Ovary (tissue), 9 donors: ENCODE results near the gene RNF208. TPM values are rescaled to one million over a fixed set of nuclear protein-coding genes. Genes with fewer than 3 reads are reported as not detected.

Experiments used
- DNase-seq, 5 donors: peaks; one replicate each; pipeline ENCODE4 v3.0.0-alpha.2; 2019 to 2020
- H3K27ac ChIP-seq, 2 donors: fragments of 200-600 bp; one replicate each; pipeline versions ENCODE4 v1.5.1 to v1.8.0; 2019 to 2022
- H3K27me3 ChIP-seq: fragments of 200-600 bp; one replicate; pipeline ENCODE4 v1.8.0; 2022
- H3K36me3 ChIP-seq: fragments of 200-600 bp; sonication (generic); one replicate; pipeline ENCODE4 v1.5.1; 2019
- H3K4me1 ChIP-seq: one replicate; pipeline ENCODE4 v1.8.1; 2013; ENCODE audit warnings: mild to moderate bottlenecking, moderate library complexity; ENCODE audit not compliant: insufficient read depth
- H3K4me3 ChIP-seq: fragments of 200-600 bp; sonication (generic); one replicate; pipeline ENCODE4 v1.5.1; 2017
- H3K9me3 ChIP-seq, 2 donors: fragments of 200-600 bp in 1 of 2; sonication (generic) in 1 of 2; one replicate each; pipeline versions ENCODE4 v1.5.1 to v1.8.1; 2013 to 2019; ENCODE audit warnings: mild to moderate bottlenecking in 1 of 2, moderate library complexity in 1 of 2
- EP300 ChIP-seq: sonication (generic); formaldehyde crosslinking; IDR thresholded peaks from one replicate; pipeline ENCODE4 v1.6.1; 2017; ENCODE audit warnings: antibody characterized with exemption
- POLR2A ChIP-seq: fragments of 450-650 bp; IDR thresholded peaks from one replicate; pipeline ENCODE4 v1.6.1; 2017; ENCODE audit warnings: antibody characterized with exemption, mild to moderate bottlenecking, moderate library complexity
- WGBS, 3 donors: extraction: QIAGEN DNeasy Blood & Tissue Kit in 1 of 3; methylation state at CpG; one replicate each; pipeline versions ENCODE4 v1.1.5 to v1.1.7; 2013 to 2017; 5-methylcytosine and 5-hydroxymethylcytosine counted together
- intact Hi-C, 4 donors: fragments of 100-400 bp; cut with DNase I; formaldehyde crosslinking; loops; one replicate each; pipeline versions ENCODE4 v1.11.0 to v1.15.1; 2022 to 2023
- polyA plus RNA-seq, 2 donors: library from polyadenylated mRNA; stranded (reverse); fragments of 200-250 nt in 1 of 2; fragments of 350-450 nt in 1 of 2; fragmentation: Illumina TruSeq in 1 of 2; extraction: RNeasy Lipid Tissue Mini Kit (QIAGEN cat#74804) in 1 of 2; gene quantifications; one replicate each; pipeline ENCODE4 v1.2.3, GENCODE V29; 2013 to 2014
- total RNA-seq, 7 donors: library from RNA; depleted of rRNA in 2 of 7; stranded (reverse); fragments of >200 nt in 2 of 7; fragmentation: NEBNext Ultra II Directional in 3 of 7; extraction: Animal tissue kit (Norgen Biotek cat#: 25700) in 3 of 7; gene quantifications; one replicate each; pipeline versions ENCODE4 v1.1.0 to v1.2.4, GENCODE V29; 2016 to 2023
- TF ChIP-seq, protein P1 (sequence below), 3 donors: fragments of 450-650 bp in 2 of 3; fragments of 200-600 bp in 1 of 3; IDR thresholded peaks; one replicate each; pipeline versions ENCODE4 v1.5.1 to v1.8.0; 2016 to 2022; ENCODE audit warnings: antibody characterized with exemption in 3 of 3, mild to moderate bottlenecking in 1 of 3
- donor health status: DM: no; HTN: no; CAD: no; lungs with moderate emphysema.
- donor health status: DM: no; HTN: no; CAD: no.
- donor health status: Bipolar disorder and iron deficiency.
- donor health status: DM: yes; HTN: yes; CAD: no.
- donor health status: DM: no; HTN: no; CAD: no.
- donor health status: DM: yes; HTN: yes; CAD: no.

RNF208 gene
- total and polyA plus RNA-seq, 9 donors: 0.92 to 6.5 (median 3.1) TPM; not detected in 2

DNA sequence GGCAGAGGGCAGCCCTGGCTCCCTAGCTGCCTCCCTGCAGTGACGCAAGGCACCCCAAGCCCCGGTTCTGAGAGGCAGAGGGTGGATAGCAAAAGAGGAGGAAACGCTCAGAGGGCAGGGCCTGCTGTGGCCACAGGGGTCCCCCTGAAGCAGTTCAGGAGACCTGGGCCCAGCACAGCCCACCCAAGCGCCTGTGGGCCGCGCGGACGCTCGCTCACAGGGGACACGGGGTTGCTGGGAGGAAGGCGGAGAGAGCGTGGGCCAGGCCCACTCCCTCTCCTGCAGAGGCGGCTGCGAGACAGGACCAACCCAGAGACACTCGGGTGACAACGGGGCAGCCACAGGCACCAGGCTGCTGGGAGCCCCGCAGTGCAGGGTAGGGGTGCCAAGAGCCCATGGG is 42.3 kb downstream of the RNF208 start:
- Histone ChIP-seq H3K4me3 (no peak overlapping the region), H3K27ac (no peak overlapping the region), H3K36me3 (no peaks in the 10 kb centered on the region), H3K27me3 (no peaks in the 10 kb centered on the region), H3K4me1 (no peaks in the 10 kb centered on the region), H3K9me3 (no peaks in the 10 kb centered on the region)
- DNase-seq: no peak
- intact Hi-C loops: no loop called here
- 86 to 96% (median 94%) methylated on average over 17 of the region's 17 CpGs for WGBS, 3 donors
- TF ChIP-seq, protein P1, sequence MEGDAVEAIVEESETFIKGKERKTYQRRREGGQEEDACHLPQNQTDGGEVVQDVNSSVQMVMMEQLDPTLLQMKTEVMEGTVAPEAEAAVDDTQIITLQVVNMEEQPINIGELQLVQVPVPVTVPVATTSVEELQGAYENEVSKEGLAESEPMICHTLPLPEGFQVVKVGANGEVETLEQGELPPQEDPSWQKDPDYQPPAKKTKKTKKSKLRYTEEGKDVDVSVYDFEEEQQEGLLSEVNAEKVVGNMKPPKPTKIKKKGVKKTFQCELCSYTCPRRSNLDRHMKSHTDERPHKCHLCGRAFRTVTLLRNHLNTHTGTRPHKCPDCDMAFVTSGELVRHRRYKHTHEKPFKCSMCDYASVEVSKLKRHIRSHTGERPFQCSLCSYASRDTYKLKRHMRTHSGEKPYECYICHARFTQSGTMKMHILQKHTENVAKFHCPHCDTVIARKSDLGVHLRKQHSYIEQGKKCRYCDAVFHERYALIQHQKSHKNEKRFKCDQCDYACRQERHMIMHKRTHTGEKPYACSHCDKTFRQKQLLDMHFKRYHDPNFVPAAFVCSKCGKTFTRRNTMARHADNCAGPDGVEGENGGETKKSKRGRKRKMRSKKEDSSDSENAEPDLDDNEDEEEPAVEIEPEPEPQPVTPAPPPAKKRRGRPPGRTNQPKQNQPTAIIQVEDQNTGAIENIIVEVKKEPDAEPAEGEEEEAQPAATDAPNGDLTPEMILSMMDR (IDR thresholded peaks at IDR 0.05): no peak

DNA sequence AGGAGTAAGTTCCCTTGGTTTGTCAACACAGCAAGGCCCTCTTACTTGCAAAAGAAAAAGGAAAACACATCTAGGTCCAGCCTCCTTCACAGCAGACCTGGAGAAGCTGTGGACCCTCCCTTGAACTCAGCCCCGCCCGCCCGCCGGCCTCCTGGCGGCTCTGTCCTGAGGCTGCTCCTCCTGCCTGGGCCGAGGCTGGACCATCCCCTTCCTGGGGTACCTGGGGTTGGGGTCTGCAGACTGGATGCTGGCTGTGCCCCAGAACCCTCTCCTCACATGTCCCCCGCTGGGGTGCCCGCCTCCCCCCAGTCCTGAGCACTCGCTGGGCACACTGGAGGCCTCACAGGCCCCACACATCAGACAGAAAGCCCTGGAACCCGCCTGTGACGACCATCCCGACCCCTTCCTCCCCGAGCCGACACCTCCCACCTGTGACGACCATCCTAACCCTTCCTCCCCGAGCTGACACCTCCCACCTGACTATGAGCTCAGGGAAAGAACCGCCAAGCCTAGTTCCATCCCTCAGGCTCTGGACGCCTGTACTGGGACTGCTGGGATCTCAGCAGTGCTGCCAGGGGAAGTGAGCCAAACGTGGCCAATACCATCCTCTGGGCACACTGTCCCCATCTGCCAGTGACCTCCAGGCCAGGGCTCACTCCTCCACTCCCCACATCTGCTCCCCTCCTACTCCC is 43.0 kb downstream of the RNF208 start:
- H3K4me1 ChIP-seq: no peaks in the 10 kb centered on the region
- 83 to 86% (median 85%) methylated on average over 18 to 19 of the region's 19 CpGs for whole genome bisulfite sequencing, 3 donors
- no peaks in the 10 kb centered on the region for H3K36me3 ChIP-seq
- intact Hi-C loops: no loop called here
- no peak overlapping the region for H3K27ac ChIP-seq
- TF ChIP-seq EP300 (no peak), POLR2A (no peak)
- TF ChIP-seq, protein P1 (IDR thresholded peaks at IDR 0.05): no peak
- H3K4me3 ChIP-seq: no peak overlapping the region
- no peaks in the 10 kb centered on the region for H3K9me3 ChIP-seq
- H3K27me3 ChIP-seq: no peaks in the 10 kb centered on the region
- DNase-seq: no peak

DNA sequence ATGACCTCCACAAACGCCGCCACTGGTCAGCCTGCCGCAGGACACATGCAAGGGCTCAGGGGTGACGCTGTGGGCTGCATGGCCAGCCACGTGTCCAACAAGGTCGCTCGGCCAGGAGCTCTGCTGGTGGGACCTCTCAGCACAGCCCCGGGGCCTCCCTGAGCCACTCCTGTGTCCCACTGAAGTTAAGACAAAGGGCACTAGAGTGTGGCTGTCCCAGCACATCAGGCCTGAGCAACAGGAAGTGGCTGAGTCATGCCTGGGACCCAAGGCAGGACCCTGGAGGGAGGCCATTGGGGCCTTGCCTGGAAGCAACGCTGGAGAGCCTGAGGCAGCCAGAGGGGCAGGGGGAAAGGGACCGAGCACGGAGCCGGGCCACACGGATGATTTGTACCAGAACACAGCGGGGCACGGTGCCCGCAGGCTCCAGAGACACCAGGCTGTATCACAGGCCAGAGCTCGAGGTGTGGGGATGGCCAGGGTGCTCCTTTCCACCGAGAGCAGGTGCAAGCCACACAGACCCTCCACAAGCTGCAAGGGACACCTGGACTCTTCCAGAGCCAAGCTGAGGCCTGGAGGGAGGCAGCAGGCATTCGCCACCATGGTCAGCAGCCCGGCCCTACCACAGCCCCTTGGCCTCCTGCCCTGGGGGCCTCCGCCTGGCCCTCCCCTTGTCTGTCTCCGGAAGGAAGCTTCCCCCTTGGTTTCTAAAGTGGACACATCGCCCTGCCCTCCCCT is 43.7 kb downstream of the RNF208 start:
- intact Hi-C loops: no loop called here
- no peak for DNase-seq
- Histone ChIP-seq H3K27ac (no peak overlapping the region), H3K9me3 (no peaks in the 10 kb centered on the region), H3K4me1 (no peaks in the 10 kb centered on the region), H3K27me3 (no peaks in the 10 kb centered on the region), H3K36me3 (no peaks in the 10 kb centered on the region), H3K4me3 (no peak overlapping the region)
- 84 to 87% (median 84%) methylated on average over 22 to 23 of the region's 23 CpGs for WGBS, 3 donors
- TF ChIP-seq POLR2A (no peak), EP300 (no peak)
- TF ChIP-seq, protein P1 (IDR thresholded peaks at IDR 0.05): no peak

DNA sequence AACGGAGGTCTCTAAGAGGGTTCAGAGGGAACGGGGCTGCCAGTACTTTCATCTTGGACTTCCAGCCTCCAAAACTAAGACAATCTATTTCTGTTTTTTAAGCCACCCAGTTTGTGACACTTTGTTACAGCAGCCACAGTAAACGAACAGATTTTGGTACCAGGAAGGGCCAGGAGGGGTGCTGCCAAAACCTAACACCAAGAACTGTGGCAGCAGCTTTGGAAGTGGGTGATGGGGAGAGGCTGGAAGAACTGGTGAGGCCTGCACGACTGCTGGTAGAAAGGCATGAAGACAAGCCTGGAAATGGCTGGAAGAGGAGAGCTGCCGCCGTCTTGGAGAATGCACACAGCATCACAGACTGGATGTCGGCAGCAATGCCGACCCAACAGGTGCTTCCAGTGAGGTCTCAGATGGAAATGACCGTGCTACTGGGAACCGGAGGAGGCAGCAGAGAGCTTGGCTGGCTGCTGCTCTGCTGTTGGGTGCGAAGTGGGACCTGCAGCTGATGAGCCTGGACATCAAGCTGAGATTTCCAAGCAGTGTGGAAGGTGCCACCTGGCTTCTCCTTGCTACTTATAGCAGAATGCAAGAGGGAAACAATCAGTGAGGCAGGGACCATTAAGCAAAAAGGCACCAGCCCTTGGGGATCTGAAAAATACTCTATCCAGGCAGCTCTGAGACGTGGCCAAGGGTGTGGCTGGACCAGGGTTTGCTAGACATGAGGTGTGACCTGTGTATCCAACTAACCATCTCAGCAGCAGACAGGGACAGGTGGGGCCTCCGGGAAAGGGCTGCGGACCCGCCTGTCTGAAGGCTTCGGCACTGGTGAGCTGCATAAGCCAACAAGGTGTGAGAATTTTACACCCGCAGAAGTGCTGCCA is 45.5 kb downstream of the RNF208 start:
- 47 to 55% (median 51%) methylated on average over 17 of the region's 17 CpGs for WGBS, 3 donors
- no peak overlapping the region for H3K4me3 ChIP-seq
- TF ChIP-seq EP300 (no peak), POLR2A (no peak)
- TF ChIP-seq, protein P1 (IDR thresholded peaks at IDR 0.05): no peak
- no peaks in the 10 kb centered on the region for H3K36me3 ChIP-seq
- H3K27me3 ChIP-seq: no peaks in the 10 kb centered on the region
- no peaks in the 10 kb centered on the region for H3K4me1 ChIP-seq
- no peaks in the 10 kb centered on the region for H3K9me3 ChIP-seq
- intact Hi-C loops: no loop called here
- no peak for DNase-seq
- no peak overlapping the region for H3K27ac ChIP-seq
